Ascending aorta (tissue), 2 donors: Measurements from ENCODE around the gene SEMA3C. TPM values are rescaled to one million over a fixed set of nuclear protein-coding genes. Genes with fewer than 3 reads are reported as not detected.

ENCODE experiments used
- DNase-seq, 2 donors: peaks; one replicate each; pipeline ENCODE4 v3.0.0-alpha.2; 2019; ENCODE audit warnings: low spot score in 2 of 2
- H3K27ac ChIP-seq, 2 donors: fragments of 200-600 bp; sonication (generic); one replicate each; pipeline ENCODE4 v1.5.1; 2016 to 2017; ENCODE audit warnings: mild to moderate bottlenecking in 1 of 2
- H3K27me3 ChIP-seq: fragments of 200-600 bp; sonication (generic); one replicate; pipeline ENCODE4 v1.5.1; 2017
- H3K36me3 ChIP-seq, 2 donors: fragments of 200-600 bp; sonication (generic); one replicate each; pipeline ENCODE4 v1.5.1; 2016
- H3K4me1 ChIP-seq, 2 donors: fragments of 200-600 bp; sonication (generic); one replicate each; pipeline ENCODE4 v1.5.1; 2016 to 2017; ENCODE audit warnings: mild to moderate bottlenecking in 1 of 2
- H3K4me3 ChIP-seq, 2 donors: fragments of 200-600 bp; sonication (generic); one replicate each; pipeline ENCODE4 v1.5.1; 2016 to 2017; ENCODE audit warnings: mild to moderate bottlenecking in 1 of 2
- H3K9me3 ChIP-seq, 2 donors: fragments of 200-600 bp; sonication (generic); one replicate each; pipeline ENCODE4 v1.5.1; 2016
- CTCF ChIP-seq, 3 experiments: fragments of 200-600 bp in 2 of 3; fragments of 450-650 bp in 1 of 3; sonication (generic) in 2 of 3; IDR thresholded peaks; one replicate each; pipeline ENCODE4 v1.5.1; 2016 to 2019; ENCODE audit warnings: antibody characterized with exemption in 3 of 3, mild to moderate bottlenecking in 1 of 3, moderate library complexity in 1 of 3
- intact Hi-C: fragments of 100-400 bp; cut with DNase I; formaldehyde crosslinking; loops from one replicate; pipeline ENCODE4 v1.15.1; 2023
- total RNA-seq: library from RNA; depleted of rRNA; stranded (reverse); fragments of >200 nt; gene quantifications from one replicate; pipeline ENCODE4 v1.1.0, GENCODE V29; 2016

Gene SEMA3C
- total RNA-seq, 1 donor from 2014 or later, result 16.6 TPM

- no peak for TF ChIP-seq CTCF (IDR thresholded peaks at IDR 0.05)
- intact Hi-C loops, result no loop called here
- H3K27ac ChIP-seq, result no peak overlapping the region
- H3K36me3 ChIP-seq, result no peaks in the 10 kb centered on the region
- no peak for DNase-seq
- no peaks in the 10 kb centered on the region for H3K9me3 ChIP-seq
- no peaks in the 10 kb centered on the region for H3K27me3 ChIP-seq
- no peaks in the 10 kb centered on the region for H3K4me1 ChIP-seq
- H3K4me3 ChIP-seq, result no peak overlapping the region
Measured at GRCh38 chr7:80708123-80708522, 210.7 kb downstream of the SEMA3C start.

GRCh38 chr7:80707318-80707717 lies 211.5 kb downstream of the SEMA3C start:
- no peak for DNase-seq
- H3K27ac ChIP-seq, result no peak overlapping the region
- H3K36me3 ChIP-seq, result no peaks in the 10 kb centered on the region
- TF ChIP-seq CTCF (IDR thresholded peaks at IDR 0.05), result no peak
- no peaks in the 10 kb centered on the region for H3K4me1 ChIP-seq
- intact Hi-C loops, result no loop called here
- no peaks in the 10 kb centered on the region for H3K9me3 ChIP-seq
- H3K27me3 ChIP-seq, result no peaks in the 10 kb centered on the region
- H3K4me3 ChIP-seq, result no peak overlapping the region

- no peaks in the 10 kb centered on the region for H3K4me1 ChIP-seq
- no peaks in the 10 kb centered on the region for H3K36me3 ChIP-seq
- no peaks in the 10 kb centered on the region for H3K9me3 ChIP-seq
- H3K27ac ChIP-seq, result no peak overlapping the region
- no peak for TF ChIP-seq CTCF (IDR thresholded peaks at IDR 0.05)
- no peak overlapping the region for H3K4me3 ChIP-seq
- intact Hi-C loops, result no loop called here
- no peaks in the 10 kb centered on the region for H3K27me3 ChIP-seq
- no peak for DNase-seq
Measured at GRCh38 chr7:80705130-80705781, 213.6 kb downstream of the SEMA3C start.

- no peak for TF ChIP-seq CTCF (IDR thresholded peaks at IDR 0.05)
- no peak overlapping the region for H3K4me3 ChIP-seq
- no peak for DNase-seq
- H3K27ac ChIP-seq, result no peak overlapping the region
- H3K27me3 ChIP-seq, result no peaks in the 10 kb centered on the region
- H3K4me1 ChIP-seq, result peaks cover 0 to 6% of the 10 kb centered on the region in 2 donors
- no peaks in the 10 kb centered on the region for H3K36me3 ChIP-seq
- H3K9me3 ChIP-seq, result no peaks in the 10 kb centered on the region
- intact Hi-C loops, result no loop called here
Measured at GRCh38 chr7:80703272-80703671, 215.6 kb downstream of the SEMA3C start.

GRCh38 chr7:80699721-80700256 lies 219.1 kb downstream of the SEMA3C start:
- Histone ChIP-seq H3K4me1 (peaks cover 0 to 6% of the 10 kb centered on the region in 2 donors), H3K27ac (no peak overlapping the region), H3K4me3 (no peak overlapping the region), H3K9me3 (no peaks in the 10 kb centered on the region), H3K27me3 (no peaks in the 10 kb centered on the region), H3K36me3 (no peaks in the 10 kb centered on the region)
- no peak for TF ChIP-seq CTCF (IDR thresholded peaks at IDR 0.05)
- intact Hi-C loops, result loop anchor here (1.0 to 2.0 kb wide), 2 partner anchors 557 to 771 kb away; no protein-coding TSS in a partner anchor
- no peak for DNase-seq
